NCI-H2107 treated with DMSO at 0.1 percent for 48 hours (cell line): Measurements from ENCODE around the gene CELA2B.
A peak's percentile ranks its signal among the peaks of the same experiment; 100 is the strongest.
"Not testable (repeated sequence)": the region's sequence is repeated elsewhere in the genome, so short reads cannot be mapped to it uniquely, and the experiment has no call there.

Source experiments
- DNase-seq: peaks from one replicate; lab custom pipeline; 2025; ENCODE audit not compliant: unreplicated experiment; lab: John Stamatoyannopoulos, UW

CELA2B gene

DNA sequence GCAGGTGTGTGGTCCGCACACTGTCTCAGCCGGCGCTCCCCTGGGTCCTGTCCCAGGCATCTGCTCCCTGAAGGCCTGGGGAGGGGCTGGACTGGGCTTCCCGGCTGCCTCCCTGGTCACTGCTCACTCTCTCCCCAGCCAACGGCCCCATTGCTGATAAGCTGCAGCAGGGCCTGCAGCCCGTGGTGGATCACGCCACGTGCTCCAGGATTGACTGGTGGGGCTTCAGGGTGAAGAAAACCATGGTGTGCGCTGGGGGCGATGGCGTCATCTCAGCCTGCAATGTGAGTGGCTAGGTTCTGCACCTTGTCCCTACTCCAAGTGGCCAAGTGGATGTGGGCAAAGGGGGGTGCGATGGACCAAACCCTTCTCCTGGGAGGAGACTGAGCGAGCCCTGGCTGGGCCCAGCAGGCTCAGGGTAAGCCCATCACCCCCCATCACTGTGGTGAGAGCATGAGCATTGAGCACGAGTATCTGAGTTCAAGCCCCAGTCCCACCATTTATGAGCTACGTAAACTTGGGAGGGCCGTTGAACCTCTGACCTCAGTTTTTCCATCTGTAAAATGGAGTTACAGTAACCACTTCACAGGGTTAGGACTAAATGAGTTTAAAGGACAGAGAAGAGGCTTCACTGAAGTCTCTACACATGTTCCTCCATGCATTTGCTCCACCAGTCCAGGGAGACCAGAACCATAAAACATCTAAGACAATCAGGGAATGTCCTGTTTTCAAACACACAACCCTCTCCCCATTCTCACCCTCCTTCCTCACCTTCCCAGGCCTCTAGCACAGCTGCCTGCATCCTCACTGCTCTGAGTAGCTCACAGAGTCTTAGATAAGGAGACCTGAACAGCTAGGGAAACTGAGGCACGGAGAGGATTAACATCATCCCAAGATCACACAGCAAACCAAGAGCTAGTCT lies 31.2 kb upstream of the CELA2B start:
- no peak for DNase-seq

DNA sequence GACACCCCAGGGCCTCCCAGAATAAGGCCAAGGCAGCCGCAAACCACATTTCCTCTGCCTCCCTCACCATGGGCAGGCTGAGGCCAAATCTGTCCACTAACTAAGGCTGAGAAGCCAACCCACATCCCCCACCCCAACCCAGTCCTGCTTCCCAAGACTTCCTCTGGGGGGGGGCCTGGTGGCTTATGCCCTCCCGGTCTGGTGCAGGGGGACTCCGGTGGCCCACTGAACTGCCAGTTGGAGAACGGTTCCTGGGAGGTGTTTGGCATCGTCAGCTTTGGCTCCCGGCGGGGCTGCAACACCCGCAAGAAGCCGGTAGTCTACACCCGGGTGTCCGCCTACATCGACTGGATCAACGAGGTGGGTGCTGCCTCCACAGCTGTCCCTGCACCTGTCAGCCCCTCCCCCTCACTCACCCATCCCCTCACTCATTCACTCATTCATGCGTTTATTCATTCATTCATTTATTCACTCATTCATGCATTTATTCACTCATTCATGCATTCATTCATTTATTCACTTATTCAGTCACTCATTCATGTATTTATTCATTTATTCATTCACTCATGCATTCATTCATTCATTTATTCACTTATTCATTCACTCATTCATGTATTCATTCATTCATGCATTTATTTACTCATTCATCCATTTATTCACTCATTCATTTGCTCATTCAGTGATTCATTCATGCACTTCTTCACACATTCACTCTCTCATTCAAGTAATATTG lies 30.3 kb upstream of the CELA2B start:
- no peak for DNase-seq

DNA sequence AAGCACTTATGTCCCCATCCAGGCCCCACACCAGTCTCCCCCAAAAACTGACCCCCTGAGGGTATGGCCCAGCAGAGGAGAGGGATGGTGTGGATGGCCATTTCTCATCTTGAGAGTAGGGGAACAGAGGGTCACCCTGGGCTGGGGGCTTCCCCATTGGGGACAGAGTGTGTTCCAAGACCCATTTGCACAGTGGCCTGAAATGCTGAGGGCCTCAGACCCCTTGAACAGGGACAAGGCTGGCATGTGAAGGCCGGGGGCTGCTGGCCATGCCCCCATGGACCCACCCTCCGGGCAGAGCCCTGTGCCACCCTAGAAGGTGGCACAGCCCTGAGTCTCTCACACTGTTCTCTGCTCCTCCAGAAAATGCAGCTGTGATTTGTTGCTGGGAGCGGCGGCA lies 29.7 kb upstream of the CELA2B start:
- no peak for DNase-seq

DNA sequence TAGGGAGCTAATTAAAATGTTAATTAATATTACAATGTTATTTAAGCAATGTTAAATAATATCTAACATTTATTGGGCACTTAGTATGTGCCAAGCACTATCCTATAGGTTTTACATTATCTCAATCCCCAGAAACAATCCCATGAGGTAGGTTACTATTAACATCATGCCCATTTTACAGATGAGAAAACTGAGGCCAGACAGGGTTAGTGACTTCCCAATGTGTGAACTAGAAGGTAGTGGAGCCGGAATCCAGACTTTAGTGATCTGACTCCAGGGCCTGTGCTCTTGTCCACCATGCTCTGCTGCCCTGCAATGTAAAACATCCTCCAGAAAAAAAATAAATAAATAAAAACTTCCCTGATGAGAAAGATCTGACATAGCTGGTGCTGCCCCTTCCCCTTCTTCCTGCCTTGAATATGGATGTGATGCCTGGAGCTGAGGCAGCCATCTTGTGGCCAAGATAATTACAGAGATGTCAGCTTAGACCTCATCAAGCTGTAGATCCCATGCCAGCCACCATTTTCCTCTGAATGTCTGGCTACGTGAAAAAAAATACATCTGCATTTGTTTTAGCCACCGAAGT lies 26.9 kb upstream of the CELA2B start:
- DNase-seq = no peak

DNA sequence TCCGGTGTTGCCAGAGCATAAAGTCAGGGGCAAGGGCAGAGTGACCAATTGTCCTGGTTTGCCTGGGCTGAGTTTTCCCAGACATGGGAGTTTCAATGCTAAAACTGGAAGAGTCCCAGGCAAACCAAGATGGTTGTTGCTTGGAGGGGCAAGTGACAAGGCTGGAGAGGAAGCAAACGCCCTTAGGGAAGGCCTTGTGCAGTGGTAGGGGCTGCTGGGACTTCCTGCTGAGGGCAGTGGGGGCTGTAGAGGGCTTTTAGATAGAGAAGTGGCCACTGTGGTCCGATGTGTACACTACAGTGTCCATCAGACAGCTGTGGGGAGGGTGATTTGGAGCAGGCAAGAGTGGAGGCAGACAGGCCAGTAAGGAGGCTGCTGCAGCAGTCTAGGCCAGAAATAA lies 26.3 kb upstream of the CELA2B start:
- DNase-seq = no peak

DNA sequence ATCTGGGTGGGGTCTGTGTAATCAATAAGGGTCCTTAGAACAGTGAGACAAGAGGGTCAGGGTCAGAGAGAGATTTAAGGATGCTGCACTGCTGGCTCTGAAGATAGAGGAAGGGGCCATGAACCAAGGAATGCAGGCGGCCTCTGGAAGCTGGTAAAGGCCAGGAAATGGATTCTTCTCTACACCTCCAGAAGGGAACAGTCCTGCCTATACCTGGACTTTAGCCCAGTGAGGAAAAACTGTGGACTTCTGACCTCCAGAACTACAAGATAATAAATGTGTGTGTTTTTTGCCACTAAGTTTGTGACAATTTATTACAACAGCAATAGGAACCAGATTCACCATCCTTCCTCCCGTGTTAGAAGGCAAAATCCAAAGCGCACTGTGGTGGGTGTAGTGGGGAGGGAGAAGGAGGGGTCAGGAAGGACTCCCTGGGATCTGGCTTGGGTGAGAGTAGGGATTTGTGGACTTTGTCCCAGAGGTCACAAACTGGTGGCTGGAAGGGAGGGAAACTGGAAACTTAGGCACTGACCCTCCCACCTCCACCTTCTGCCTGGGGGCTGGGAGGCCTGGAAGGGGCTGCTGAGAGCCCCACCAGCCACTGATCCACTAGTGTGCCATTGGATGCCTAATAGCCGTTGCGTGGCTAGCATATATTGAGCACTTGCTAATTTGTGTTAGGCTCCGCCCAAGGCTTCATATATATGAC lies 24.7 kb upstream of the CELA2B start:
- no peak for DNase-seq

DNA sequence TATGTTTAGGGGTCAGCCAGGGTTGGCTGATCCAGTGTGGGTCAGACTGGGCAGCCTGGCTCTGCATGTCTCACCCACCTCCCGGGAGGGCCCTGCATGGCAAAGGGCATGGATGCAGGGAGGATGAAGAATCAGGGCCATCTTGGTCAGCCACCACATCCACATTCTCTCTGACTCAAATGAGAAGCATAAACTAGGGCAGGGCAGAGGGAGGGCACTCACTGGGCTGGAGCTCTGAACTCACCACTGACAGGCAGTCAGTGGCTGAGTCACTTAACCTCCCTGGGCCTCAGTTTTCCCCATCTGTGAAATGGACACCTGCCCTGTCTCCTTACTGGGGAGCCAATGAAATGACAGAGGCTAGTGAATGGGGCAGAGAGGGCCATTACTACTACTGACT lies 23.7 kb upstream of the CELA2B start:
- DNase-seq = no peak

DNA sequence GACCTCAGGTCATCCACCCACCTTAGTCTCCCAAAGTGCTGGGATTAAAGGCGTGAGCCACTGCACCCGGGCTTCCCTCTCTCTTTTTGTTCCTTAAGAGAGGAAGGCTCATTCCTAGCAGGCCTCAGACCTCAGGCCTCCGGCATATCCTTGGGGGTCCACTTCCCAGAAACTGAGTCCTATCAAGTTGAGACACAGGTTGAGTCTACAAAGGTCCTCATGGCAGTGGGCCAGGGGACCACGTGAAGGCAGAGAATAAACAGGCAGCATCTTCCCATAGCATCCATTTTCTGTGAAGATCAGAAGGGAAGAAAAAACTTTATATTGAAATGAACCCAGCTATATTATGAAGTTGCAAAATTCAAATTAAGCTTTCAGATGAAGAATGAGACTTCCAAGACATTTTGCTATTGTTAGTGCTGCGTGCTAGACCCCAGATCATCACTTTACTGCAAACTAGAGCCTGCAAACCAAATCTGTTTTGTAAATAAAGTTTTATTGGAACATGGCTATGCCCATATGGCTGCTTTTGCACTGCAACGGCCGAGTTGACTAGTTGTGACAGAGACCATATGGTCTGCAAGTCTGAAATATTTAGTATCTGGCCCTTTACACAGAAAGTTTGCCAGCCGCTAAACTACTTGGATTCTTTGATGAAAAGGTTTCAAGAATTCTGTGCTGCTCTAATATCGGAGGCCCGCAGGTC lies 22.9 kb upstream of the CELA2B start:
- DNase-seq = no peak

DNA sequence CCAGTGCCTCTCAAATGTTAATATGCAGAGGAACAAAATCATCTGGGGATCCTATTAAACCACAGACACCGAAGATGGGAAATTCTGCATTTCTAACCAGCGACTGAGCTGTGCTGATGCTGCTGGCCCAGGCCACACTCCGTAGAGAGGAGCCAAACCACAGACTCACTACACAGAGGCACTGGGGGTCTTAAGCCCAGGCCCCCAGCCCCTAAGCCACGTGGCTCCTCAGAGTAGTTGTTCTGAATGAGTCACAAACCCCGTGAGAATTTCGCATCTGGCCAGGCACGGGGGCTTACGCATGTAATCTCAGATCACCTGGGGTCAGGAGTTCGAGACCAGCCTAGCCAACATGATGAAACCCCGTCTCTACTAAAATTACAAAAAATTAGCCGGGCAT lies 22.2 kb upstream of the CELA2B start:
- no peak for DNase-seq

DNA sequence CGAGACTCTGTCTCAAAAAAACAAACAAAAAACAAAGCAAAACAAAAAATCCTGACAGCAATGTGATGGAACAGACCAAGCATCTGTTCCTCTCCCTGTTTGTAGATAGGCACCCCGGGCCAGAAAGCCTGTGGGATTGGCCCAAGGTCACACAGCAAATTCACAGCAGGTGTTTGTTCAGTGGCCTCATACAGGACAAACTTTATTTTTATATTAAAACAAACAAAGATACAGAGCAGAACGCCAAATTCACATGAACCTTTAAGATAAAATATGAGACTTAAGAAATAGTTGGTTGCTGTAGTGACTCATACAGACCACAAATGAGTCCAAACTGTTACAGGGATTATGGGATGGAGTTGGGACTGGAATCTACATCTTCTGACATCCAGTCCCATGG lies 21.6 kb upstream of the CELA2B start:
- DNase-seq = no peak

DNA sequence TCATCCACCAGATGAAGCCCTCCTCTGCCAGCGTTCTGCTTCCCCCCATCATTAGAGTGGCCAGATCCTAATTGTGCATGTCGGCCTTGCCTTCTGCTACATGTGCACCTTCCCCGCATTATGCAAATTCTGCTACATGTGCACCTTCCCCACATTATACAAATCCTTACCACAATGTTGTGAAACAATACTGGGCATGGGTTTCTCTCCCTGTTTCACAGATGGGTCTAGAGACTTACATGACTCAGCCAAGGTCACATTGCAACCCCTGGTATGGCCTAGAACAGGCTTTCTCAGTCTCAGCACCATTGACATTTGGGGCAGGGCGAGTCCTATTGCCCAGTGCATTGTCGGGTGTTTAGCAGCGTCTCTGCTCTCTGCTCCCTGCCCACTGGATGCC lies 20.4 kb upstream of the CELA2B start:
- no peak for DNase-seq

DNA sequence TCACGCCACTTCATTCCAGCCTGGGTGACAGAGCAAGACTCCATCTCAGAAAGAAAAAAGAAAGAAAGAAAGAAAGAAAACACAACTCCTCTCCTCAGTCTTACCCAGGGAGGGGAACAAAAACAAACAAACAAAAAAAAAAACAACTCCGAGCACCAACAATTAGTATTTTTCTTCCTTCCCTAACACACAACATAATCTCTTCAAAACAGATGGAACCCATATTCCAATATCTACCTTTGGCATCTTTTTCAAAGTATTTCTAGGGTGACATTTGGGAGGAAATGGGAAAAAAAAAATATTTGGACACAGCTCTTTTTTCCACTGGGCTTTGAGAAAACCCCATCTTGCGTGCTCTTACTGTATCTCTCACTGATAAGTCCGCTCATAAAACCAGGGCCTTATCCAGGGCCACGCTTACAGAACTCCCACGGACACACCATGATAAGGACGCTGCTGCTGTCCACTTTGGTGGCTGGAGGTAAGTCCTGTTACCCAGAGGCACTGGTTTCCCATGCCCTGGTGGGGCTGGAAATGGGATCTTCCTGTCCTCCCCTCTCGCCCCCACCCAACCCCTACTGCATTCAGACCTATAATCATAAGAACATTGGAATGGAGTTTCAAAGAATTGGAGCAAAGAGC lies 19.5 kb upstream of the CELA2B start, which contains the start of gene CELA2A:
Gene CELA2A (plus strand): TSS at position 420 of the 642 bp plus-strand sequence. CDS start 22 bp downstream, at position 442.
- DNase-seq = no peak

DNA sequence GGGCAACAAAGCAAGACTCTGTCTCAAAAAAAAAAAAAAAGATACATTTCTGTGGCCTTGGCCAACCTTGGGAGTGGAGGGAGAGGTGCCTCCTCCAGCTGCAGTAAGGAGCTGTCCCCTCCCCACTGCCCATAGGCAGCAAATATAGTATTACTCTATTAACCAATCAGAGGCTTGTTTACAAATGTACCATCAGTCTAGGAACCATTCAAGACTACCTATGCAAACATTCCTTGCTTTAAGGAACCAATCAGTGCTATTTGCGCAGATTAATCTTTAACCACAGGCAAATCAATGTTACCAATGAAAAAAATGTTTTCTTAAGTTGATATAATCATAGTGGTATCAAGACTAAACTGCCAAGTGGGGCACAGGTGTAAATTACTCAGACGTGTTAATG lies 18.3 kb upstream of the CELA2B start:
- no peak for DNase-seq

DNA sequence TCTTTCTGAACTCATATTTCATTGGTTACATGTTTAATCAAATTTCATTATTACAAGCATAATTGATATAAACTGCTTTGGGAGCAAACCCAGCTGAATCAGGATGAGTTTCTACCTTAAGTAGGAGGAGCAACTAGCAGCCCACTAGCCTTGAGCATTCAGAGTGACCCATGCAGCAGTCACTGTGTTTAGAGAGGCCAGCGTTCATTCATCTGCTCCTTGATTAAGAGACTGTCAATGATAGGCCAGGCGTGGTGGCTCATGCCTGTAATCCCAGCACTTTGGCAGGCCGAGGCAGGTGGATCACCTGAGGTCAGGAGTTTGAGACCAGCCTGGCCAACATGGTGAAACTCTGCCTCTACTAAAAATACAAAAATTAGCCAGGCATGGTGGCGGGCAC lies 17.5 kb upstream of the CELA2B start:
- not testable (repeated sequence) for DNase-seq

DNA sequence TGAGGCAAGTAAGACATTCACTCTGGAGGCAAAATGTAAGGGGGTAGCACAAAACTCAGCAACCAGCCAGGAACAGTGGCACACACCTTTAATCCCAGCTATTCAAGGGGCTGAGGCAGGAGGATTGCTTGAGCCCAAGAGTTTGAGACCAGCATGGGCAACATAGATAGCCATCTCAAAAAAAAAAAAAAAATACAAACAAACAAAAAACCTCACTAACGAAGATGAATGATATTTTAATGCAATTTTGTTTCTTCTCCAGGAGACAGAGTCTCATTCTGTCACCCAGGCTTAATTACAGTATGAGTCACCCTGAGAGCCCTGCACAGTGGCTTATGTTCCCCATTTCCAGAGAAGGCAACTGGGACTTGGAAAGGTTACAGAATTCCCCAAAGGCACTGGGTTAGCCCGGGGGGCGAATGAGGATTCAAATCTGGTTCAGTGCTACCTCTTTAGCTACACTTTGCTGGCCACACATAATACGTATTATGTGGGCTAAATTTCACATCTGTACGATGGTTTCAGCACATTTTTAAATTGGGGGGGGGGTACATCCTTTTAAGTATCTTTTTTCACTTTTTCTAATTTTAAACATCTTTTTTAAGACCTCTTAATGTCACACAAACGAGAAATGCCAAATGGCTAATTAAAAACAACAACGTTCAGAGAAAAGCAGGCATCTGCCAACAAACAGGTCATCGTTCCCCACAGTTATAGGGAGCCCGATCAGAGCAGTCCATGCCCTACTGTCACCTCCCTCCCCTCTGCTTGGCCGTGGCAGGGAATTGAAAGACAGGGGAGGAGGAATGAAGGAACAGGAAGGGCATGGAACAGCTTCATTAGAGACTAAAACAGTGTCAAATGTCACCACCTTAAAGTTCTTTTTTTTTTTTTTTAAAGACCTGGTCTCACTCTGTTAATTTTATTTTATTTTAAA lies 15.9 kb upstream of the CELA2B start:
- DNase-seq = peak; percentile 54

DNA sequence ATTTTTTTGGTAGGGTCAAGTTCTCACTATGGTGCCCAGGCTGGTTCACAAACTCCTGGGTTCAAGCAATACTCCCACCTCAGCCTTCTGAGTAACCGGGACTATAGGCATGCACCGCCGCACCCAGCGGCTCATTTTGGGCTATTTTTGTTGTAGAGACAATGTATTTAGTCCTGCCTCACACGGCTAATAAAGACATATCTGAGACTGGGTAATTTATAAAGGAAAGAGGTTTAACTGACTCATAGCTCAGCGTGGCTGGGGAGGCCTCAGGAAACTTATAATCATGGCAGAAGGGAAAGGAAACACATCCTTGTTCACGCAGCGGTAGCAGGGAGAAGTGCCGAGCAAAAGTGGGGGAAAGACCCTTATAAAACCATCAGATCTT lies 15.2 kb upstream of the CELA2B start:
- no peak for DNase-seq

DNA sequence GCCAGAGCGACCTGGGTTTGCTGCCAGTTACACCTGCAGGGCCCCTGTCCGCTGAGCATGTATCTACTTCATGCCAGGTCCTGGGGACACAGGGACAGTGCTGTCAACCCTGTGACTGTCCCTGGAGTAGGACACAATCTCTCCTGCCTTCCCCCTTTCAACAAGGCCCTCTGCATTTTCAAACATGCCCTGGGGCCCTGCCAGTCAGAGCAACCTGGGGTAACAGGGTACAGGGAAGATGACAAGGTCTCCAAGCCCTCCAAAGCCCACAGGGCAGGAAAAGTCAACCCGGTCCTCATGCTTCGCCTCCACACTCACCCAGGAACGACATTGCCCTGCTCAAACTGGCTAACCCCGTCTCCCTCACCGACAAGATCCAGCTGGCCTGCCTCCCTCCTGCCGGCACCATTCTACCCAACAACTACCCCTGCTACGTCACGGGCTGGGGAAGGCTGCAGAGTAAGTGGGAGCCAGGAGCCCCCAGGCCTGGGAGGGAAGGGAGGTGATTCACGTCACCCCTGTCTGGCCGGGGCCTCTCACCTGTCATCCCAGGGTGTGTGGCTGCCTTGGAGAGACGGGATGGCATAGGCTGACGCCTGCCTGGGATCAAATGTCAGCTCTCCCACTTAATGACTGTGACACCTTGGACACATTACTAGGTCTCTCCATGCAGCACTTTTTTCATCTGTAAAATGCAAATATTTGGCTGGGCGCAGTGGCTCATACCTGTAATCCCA lies 12.7 kb upstream of the CELA2B start:
- peak; percentile 85 for DNase-seq

DNA sequence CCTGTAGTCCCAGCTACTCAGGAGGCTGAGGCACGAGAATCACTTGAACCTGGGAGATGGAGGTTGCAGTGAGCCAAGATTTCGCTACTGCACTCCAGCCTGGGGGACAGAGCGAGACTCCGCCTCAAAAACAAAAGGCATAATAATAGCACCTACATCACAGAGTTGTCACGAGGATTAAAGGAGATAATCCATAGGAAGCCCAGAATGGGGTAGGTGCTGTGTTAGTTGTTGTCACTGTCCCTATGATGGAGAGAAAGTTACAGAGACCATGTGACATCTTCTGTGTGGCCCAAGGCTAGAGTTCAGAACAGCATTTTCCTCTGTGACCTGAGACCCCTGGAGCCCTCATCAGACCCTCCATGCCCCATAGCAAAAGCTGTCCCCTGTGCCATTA lies 12.0 kb upstream of the CELA2B start:
- DNase-seq = not testable (repeated sequence)
